ENCODE data around the gene TMEM100.
"Not testable (repeated sequence)": the region's sequence is repeated elsewhere in the genome, so short reads cannot be mapped to it uniquely, and the experiment has no call there.

TMEM100 gene

DNA sequence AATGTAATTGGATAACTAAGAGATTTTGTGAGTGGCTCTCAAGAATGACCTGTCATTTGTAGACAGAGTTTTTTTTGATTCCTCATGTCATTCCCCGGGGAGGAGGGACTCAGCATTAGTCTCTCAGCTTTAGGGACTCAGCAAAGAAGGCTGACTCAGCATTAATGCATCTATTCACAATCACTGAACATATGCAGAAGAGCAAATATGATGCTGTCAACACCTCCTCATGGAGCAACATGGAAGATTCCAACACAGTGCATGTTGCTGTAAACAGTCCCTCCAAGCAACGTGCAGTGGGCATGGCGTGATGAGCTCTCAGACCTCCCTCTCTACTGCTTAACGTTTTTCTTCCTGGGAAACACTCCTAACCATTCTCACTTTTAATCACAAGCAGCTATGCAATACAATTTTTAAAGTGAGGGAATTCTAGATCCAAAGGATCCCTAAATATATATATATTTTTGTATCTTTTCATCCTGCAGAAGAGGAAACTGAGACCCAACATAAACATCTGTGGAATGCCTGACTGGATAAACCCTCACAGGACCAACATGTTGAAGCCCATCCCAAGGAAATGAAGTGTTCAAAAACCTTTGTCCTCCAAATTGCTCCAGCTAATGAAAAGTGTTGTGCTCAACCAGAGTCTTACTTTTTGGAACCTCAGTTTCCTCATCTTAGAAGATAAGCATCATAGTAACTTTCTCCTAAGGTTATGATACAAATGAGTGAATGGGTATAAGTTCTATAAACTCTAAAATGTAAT is 38.9 kb downstream of the TMEM100 start:
- no peak for DNase-seq

GRCh38 chr17:55681342-55681700 is 41.3 kb downstream of the TMEM100 start:
- DNase-seq: no peak

- DNase-seq: no peak
These were observed 41.9 kb downstream of the TMEM100 start for GRCh38 chr17:55680686-55681341.

GRCh38 chr17:55677446-55677845 is 45.2 kb downstream of the TMEM100 start:
- DNase-seq: no peak

- DNase-seq: no peak
These were observed 46.4 kb downstream of the TMEM100 start for GRCh38 chr17:55676274-55676673.

GRCh38 chr17:55673743-55674506 is 48.7 kb downstream of the TMEM100 start:
- no peak for DNase-seq

DNA sequence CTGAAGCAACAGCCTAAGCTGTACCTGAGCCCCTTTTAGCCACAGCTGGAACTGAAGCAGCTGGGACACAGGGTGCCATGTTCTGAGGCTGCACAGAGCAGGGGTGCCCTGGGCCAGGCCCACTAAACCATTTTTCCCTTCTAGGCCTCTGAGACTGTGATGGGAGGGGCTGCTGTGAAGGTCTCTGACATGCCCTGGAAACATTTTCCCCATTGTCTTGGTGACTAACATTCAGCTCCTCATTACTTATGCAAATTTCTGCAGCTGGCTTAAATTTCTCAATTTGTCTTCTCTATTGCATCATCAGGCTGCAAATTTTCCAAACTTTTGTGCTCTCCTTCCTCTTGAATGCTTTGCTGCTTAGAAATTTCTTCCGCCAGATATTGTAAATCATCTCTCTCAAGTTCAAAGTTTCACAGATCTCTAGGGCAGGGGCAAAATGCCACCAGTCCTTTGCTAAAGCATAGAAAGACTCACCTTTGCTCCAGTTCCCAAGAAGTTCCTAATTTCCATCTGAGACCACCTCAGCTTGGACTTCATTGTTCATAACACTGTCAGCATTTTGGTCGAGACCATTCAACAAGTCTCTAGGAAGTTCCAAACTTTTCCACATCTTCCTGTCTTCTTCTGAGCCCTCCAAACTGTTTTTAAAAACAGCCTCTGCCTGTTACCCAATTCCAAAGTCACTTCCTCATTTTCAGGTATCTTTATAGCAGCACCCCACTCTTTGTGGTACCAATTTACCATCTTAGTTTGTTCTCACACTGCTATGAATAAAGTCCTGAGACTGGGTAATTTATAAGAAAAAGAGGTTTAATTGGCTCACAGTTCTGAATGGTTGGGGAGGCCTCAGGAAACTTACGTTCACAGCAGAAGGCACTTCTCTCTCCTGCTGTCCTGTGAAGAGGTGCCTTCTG is 49.8 kb downstream of the TMEM100 start:
- no peak for DNase-seq

DNA sequence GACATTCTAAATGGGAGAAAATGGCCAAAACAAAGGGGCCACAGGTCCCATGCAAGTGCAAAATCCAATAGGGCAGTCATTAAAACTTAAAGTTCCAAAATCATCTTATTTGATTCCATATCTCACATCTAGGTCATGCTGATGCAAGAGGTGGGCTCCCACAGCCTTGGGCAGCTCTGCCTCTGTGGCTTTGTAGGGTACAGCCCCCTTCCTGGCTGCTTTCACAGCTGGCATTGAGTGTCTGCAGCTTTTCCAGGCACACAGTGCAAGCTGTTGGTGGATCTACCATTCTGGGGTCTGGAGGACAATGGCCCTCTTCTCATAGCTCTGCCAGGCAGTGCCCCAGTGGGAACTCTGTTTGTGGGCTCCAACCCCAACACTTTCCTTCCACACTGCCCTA is 50.7 kb downstream of the TMEM100 start:
- not testable (repeated sequence) for DNase-seq

All from effector CD4-positive, alpha-beta T cell (primary cell).